GM18873 (cell line): Measurements from ENCODE around the gene BCL2L12.

Source experiments
- ATAC-seq: cut with Tn5 transposase; IDR thresholded peaks from one replicate; pipeline ENCODE4 v1.9.1; 2021; ENCODE audit warnings: mild to moderate bottlenecking, moderate library complexity, moderate number of reproducible peaks; ENCODE audit not compliant: unreplicated experiment, low FRiP score

BCL2L12 gene

DNA sequence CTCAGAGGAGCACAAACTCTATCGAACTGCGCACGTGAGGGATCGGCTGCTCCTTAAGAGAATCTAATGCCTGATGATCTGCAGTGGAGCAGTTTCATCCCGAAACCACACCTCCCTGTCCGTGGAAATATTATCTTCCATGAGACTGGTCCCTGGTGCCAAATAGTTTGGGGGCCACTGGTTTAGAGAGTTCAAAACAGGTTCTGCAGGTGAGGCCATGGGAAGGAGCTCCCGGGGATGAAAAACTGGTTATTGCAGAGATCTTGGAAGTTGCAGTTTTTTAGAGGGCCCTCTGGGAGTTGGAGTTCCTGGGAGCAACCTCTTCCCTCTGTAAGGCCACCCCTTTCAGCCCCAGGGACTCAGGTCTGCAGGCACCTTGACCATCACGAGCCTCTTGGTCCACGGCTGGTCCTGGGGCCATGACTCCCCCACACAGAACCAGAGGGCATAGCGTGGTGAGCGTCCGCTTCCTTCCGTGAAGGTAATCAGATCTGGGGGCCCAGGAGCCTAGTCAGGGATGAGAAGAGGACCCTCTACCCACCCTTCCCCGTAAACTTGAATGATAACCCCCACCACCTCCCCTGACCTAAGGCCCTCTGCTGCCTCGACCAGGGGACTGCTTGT is 5.3 kb upstream of the BCL2L12 start:
- no peak for ATAC-seq

DNA sequence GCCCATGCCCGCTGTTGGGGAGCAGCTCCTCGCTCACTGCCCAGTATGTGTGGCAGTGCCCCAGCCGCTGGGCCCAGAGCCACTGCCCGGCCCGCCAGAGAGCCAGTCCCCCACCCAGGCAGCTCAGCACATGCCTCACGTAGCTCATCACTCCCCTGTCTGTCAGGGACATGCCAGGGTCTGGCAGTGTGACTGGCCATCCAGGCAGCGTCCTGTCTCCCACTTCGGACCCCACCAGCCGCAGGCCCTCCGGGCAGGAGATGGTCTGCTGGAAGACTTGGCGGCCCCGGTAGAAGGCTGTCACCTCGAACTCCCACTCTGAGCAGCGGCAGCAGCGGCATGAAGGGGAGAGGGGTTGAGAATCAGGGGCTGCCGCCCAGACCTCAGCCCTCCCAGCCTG is 3.7 kb upstream of the BCL2L12 start:
- ATAC-seq = no peak

DNA sequence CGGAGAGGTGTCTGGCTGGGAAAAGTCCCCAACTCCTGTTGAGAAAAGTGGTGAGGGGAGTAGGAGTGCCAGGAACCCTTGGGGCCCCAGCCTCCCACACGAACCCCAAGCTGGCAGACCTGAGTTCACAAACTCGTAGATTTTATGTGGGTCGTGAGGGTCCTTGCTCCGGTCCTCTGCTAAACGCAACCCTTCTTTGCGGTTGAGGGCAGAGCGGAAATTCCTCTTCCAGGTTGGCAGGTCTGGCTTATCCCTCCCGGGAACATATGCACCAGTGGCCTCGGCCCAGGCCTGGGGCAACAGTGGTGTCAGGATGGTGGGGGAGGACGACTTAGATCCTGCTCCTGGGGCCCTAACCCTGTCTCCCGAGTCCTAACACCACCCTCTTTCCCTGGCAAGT is 2.5 kb upstream of the BCL2L12 start:
- no peak for ATAC-seq

DNA sequence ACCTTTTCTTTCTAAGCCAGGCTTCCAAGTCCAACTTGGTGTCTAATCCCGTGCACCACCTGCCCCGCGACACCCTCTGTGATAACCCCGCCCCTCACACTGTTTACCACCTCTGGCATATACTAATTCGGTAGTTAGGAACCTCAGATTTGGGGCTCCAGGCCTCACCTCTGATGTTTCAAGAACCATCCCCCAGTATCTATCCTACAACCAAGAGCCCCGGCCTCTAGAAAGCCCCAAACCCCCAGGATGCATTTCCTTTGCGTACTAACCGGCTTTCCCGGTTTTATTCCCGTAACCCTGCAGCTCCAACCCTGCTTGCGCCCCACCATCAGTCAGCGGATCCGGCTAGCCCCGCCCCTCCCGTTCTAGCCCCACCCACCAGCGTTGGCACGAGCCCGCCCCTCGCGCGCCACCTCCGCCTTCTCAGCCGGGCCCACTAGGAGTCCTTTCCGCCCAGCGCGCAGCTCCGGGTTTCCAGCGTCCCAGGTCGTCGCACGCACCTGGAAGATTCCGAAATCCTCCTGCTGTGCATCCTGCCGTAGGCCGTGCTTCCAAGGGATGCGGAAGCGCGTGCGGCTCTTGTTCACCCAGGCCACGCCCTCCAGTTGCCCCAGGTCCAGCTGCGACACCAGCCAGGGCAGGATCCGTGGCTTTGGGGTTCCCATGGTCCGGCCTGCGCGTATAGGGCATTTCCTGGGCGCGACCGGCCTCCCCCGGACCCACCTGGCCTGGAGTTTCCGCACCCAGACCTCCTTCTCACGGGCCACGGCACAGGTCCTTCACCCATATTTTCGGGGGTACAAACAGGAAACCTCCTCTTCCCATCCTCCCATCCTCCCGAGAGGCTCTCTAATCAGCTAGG is 1.3 kb upstream of the BCL2L12 start:
- no peak for ATAC-seq

DNA sequence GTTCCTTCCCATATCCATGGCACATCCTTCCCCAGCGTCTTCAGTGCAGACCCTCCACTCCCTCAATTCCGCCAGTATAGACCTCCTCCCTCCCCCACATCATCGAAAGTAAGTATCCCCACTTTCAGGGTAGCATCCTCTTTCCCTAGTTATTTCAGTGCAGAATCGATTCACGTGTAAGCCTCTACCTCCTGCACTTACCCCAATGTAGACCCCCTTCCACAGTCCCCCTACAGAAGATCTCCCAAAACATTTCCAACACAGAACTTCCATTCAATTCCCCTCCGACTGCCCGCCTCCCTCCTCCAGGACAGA is 740 bp upstream of the BCL2L12 start:
- ATAC-seq = no peak

DNA sequence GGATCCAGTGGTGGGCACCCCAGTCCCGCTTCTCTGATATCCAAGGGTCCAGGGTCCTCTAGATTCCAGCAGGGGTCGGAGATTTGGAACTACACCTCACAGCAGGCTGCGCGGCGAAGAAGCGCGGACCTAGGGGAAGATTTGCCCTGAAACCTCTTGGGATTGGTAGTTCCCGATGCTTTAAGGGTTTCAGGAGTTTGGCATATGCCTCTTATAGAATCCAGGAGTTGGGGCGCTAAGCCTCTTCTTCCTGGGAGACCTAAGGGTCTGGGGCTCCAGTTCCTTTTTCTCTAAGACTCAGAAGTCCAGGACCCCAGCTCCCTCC is 349 bp downstream of the BCL2L12 start:
- no peak for ATAC-seq

DNA sequence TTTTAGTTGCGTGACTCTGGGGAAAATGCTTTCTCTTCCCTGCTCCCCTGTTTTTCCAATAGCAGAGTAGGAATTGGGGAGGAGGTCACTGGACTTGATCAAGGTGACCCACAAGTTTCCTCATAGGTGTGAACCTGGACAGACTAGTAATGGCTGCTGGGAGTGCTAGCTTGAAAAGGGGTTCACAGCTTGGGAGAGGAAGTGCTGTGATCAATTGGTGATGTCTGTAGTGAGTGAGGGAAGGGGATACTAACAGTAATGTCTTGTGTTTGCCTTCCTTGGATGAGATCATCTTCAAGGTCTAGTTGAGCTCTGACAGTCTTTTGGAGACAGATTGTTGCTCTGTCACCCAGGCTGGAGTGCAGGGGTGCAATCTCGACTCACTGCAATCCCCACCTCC is 1.7 kb downstream of the BCL2L12 start:
- no peak for ATAC-seq

DNA sequence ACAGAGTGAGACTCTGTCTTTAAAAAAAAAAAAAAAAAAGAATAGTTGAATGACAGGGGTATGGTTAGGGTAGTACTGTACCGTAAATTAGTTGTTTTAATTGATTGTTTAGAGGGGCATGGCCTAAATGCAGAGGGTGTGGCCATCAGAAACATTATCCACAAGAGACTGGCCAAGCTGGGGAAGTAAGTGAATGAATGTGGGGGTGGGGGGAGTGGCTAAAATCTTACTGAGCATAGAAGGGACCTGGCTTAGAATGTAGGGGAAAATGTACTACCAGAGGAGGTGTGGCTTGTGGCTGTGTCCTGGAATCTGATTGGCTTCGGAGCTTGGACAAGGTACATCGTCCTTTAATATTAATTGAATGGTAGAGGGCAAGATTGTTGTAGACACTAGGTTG is 3.8 kb downstream of the BCL2L12 start:
- no peak for ATAC-seq

DNA sequence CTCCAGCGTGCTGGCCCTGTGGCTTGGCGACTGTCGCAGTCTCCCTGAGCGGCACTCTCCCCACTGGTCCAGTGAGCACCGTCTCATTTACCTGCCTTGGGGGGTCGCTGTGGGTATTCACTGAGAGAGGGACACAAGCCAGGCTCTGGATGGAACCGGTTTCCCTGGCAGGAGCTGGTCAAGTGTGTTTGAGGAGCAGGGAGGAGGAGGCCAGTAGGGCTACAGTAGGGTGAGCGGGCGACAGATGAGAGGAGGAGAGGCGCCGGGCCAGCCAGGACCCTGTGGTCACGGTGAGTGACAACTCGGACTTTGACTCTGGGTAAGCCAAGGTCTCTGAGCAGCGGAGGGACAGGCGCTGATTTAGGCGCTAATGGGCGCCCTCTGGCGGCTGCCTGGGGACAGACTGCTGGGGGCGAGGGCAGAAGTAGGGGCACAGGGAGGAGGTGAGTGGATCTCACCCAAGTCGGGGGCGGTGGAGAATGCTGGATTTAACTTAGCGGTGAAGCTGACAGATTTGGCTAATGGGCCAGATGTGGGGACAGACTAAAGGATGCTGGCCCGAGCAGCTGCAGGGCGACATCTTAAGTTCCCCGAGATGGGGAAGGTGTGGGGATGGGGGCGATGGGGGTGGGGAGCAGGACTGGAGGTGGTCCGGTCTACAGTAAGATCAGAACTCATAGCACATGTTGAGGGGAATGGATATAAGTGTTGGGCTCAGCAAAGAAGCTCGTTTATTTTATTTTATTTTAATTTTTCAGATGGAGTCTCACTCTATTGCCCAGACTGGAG is 6.6 kb downstream of the BCL2L12 start:
- ATAC-seq = no peak

DNA sequence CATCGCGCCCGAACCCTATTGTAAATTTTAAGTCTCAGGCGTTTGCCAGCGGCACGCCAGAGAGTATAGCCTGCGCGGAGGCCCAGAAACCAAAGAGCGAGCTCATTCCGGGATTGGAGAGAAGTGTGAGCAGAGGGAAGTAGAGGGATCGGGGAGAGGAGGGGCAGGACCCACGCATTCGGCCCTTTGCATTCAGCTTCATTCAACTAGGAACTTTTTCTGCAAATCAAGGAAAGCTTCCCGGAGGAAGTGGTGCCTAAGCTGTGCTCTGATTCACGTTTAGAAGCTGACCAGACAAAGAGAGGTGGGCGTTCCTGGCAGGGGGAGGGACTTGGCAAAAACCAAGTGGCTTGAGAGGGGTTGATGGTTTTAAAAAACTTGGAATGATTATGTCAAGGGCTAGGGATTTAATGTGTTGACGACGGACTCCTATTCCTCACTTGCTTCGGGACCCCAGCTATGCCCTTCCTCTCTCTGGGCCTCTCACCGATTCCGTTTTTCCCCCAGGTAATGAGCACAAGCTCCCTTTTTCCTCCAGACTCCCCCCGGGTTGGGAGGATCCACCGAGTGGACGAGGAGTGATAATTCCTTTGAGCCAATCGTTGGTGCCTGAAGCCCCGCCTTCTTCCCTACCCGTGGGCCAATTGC is 10.5 kb downstream of the BCL2L12 start:
- ATAC-seq = peak; percentile 16

DNA sequence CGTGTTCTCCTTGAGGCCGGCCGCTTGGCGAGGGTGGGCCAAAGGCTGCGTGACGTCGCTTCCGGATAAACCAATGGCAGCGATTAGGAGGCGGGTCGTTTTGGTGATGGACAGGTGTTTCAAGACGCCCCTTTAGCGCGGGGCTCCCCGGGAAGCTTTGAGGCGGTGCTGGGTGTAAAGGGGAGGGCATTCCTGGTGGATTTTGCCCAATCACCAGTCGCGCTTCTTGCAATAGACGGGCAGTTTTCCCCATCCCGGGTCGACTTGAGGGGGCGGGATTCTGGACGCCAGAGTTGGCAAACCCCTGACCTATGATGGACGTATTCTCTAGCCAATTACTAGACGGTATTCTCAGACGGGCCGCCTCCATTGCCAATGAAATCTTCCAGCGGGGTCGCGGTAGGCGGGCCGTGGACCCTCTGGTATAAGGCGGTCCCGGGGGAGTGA is 11.1 kb downstream of the BCL2L12 start:
- ATAC-seq = peak; percentile 58

DNA sequence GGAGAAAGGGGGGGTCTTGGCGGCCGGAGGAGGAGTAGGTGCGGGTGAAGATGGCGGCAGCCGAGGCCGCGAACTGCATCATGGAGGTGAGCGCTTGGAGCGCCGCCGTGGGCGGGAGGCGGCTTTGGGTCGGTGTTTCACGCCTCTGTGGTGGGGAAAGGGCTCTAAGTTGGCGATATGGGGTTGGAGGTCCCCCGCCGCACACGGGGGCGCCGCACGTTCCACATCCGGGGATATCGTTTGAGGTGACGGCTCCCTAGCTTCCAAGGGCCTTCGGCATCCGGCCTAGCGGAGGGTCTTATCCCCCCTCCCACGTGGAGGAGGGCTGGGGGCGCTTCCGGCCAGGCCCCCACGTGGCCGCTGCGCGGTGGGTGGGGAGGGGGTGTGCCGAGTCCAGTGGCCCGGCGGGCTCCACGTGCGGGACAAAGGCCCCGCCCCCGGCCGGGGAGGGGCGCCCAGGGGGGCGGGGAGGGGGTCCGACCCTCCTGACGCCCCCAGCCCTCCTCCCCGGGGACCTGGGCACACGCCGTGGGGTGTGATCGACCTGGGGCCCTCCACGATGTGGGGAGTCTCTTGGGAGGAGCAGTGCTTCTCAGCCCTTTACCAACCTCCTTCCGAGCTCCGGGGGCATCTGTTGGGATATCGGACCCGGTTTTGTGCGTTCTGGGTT is 11.6 kb downstream of the BCL2L12 start, which contains the start of gene PRMT1:
Gene PRMT1 (plus strand): TSS at position 41 of the 670 bp plus-strand sequence. CDS start 10 bp downstream, at position 51.
- no peak for ATAC-seq

DNA sequence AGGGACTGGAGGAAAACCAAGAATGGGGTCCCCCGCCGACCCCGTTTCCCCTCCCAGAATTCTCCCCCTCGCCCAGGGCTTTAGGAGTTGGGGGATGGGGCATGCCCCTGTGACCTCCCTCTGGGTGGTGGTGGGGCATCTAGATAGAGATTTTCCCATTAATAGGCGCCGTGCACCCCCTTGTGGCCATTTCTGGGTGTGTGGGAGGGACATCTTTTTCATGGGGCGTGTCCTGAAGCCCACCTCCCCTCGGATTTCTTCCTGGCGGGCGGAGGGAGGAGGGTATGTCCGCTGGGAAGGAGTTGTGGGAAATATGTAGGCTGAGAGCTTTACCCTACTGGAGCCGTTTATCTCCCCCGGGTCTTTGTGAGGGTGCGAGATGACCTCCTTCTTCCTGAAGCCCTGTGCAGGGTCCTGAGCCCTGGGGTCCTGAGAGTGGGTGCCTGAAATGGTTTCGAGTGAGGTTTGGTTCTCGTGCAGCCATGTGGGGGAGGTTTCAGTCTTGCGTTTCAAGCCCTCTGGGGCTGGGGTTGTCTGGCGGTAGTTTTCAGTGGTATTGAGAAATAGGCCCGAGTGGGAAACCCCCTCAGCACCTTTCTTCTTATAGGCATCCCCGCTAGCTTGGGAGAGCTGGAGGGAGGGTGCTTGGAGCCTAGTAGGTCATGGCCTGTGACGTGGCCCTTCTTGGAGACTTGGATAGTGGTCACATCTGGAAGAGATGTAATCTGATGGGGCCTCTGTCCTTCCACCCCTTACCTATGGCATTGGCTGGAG is 12.4 kb downstream of the BCL2L12 start:
- no peak for ATAC-seq

DNA sequence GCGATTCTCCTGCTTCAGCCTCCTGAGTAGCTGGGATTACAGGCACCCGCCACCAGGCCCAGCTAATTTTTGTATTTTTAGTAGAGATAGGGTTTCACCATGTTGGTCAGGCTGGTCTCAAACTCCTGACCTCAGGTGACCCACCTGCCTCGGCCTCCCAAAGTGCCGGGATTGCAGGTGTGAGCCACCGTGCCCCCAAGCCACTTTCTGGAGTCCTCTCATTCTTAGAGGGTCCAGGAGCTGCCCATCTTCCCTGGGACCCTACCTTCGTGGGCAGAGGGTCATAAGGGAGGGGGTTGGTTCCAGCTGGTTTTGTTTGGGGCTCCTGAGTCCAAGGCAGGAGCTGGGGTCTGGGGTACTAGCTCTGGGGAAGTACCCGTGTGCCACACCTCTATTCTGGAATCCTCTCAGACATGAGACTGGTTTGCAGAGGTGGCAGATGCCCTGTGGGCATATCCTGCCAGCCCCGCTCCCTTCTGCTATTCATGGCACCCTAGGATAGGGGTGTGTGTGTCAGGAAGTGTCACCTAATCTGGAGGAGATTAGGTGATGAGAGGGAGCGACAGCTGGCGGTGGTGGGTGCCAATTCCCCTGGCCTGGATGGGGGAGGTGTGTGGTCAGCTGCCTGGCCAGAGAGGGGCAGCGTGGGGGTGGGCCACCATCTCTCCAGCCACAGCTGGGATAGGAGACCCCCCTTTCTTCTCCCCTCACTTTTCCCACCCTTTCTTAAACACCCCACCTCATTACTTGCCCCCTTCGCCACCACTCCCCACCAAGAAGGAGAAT is 13.4 kb downstream of the BCL2L12 start:
- ATAC-seq = no peak

DNA sequence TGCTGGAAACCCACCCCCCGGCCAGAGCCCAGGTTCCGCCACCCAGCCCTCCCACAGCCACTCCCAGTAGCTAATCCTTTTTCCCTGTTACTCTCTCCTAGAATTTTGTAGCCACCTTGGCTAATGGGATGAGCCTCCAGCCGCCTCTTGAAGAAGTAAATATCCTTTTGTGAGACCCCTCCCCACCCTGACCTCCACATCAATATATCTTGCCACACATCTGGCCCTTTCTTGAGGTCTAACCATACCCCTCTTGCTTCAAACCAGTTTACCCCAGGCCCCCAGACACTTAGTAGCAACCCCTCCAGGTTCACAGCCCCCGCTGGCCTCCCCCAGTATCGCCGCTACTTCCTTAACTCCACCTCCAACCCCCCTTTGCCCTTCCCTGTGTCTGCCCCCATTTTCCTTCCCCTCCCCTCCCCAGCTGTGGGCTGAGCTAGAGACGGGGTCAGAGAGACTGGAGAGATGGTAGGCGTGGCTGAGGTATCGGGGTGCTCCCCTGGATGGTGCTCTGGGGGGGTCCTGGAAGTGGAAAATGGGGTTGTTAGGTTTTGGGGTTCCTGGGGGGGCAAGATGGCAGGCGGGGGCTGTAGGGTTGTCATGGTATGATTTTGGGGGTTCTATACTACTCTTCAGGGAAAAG is 14.2 kb downstream of the BCL2L12 start:
- no peak for ATAC-seq

DNA sequence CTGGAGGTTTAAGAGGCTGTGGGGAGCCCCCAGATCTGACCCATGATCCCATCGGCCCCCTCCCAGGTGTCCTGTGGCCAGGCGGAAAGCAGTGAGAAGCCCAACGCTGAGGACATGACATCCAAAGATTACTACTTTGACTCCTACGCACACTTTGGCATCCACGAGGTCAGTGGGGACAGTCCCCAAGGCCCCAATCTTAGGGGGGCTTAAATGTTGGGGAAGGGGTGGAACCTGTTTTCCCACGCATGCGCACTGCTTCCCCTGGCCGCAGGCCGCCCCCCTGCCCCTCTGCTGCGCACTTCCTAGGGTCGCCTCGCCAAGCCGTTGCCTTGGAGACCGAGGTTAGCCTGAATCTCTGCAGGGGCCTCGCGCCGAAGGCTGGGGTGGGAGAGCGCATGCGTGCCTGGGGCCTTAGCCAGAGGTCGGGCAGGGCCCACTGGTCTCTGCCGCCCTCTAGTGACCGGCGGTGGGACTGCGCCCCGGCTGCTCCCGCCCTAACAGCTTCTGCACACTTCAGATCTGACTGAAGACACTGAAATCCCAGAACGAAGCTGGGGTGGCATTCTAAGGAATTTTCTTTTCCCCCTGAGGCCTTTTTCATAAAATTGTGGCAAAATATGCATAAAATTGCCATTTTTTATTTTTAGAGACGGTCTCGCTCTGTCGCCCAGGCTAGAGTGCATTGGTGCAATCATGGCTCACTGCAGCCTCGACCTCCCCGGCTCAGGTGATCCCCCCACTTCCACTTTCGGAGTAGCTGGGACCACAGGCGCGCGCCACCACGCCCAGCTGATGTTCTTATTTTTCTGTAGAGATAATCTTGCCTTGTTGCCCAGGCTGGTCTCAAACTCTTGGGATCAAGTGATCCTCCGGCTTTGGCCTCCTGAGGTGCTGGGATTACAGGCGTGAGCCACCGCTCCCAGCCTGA is 15.0 kb downstream of the BCL2L12 start:
- ATAC-seq = no peak

DNA sequence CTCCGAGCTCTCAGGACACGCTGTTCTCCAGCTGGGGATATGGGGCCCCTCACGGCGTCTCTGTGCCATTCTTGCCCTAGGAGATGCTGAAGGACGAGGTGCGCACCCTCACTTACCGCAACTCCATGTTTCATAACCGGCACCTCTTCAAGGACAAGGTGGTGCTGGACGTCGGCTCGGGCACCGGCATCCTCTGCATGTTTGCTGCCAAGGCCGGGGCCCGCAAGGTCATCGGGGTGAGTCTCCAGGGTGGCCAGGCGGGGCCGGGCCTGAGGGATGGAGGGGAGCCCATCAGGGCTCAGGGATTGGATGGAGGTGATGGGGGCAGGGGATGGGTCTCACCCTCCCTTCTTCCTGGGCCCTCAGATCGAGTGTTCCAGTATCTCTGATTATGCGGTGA is 16.1 kb downstream of the BCL2L12 start:
- no peak for ATAC-seq
